Mesendoderm (in vitro differentiated cells): ENCODE measurements around the gene DHPS.
"Not testable (repeated sequence)": the region's sequence is repeated elsewhere in the genome, so short reads cannot be mapped to it uniquely, and the experiment has no call there.

ENCODE experiments used
- DNase-seq: peaks from one replicate; pipeline ENCODE4 v3.0.0; 2013
- H2AK5ac ChIP-seq: 2 replicates; pipeline ENCODE4 v1.6.1; 2013; ENCODE audit warnings: low read length, inconsistent platforms
- H2BK120ac ChIP-seq: 2 replicates; pipeline ENCODE4 v1.6.1; 2013; ENCODE audit warnings: low read depth, mild to moderate bottlenecking, low read length, moderate library complexity, mixed read lengths
- H2BK15ac ChIP-seq: replicated peaks from 2 replicates; pipeline ENCODE4 v1.6.1; 2013; ENCODE audit warnings: low read depth, mild to moderate bottlenecking, moderate library complexity
- H2BK5ac ChIP-seq: 2 replicates; pipeline ENCODE4 v1.6.1; 2013; ENCODE audit warnings: low read length, inconsistent platforms
- H3K18ac ChIP-seq: 2 replicates; pipeline ENCODE4 v1.6.1; 2013; ENCODE audit warnings: mild to moderate bottlenecking, low read length, mixed read lengths
- H3K23ac ChIP-seq: one replicate; pipeline ENCODE4 v1.6.1; 2013; ENCODE audit warnings: low read length
- H3K27ac ChIP-seq: 2 replicates; pipeline ENCODE4 v1.5.1; 2013; ENCODE audit warnings: low read depth, mild to moderate bottlenecking, inconsistent platforms, low read length, moderate library complexity
- H3K27me3 ChIP-seq: 2 replicates; pipeline ENCODE4 v1.6.1; 2013; ENCODE audit warnings: low read length, control low read depth, mild to moderate bottlenecking, inconsistent platforms; ENCODE audit not compliant: insufficient read depth, poor library complexity
- H3K36me3 ChIP-seq: 2 replicates; pipeline ENCODE4 v1.6.1; 2013; ENCODE audit warnings: low read length, inconsistent platforms; ENCODE audit not compliant: control insufficient read depth, insufficient read depth
- H3K4ac ChIP-seq: one replicate; pipeline ENCODE4 v1.6.1; 2013; ENCODE audit warnings: low read depth, mild to moderate bottlenecking, low read length, moderate library complexity
- H3K4me1 ChIP-seq: 2 replicates; pipeline ENCODE4 v1.6.1; 2013; ENCODE audit warnings: low read depth, low read length, inconsistent platforms; ENCODE audit not compliant: control insufficient read depth
- H3K4me2 ChIP-seq: 2 replicates; pipeline ENCODE4 v1.6.1; 2013; ENCODE audit warnings: low read length
- H3K4me3 ChIP-seq: 2 replicates; pipeline ENCODE4 v1.5.1; 2013; ENCODE audit warnings: mild to moderate bottlenecking, low read length
- H3K56ac ChIP-seq: one replicate; pipeline ENCODE4 v1.6.1; 2013; ENCODE audit warnings: low read length
- H3K79me1 ChIP-seq: 2 replicates; pipeline ENCODE4 v1.6.1; 2013; ENCODE audit warnings: low read length, inconsistent platforms
- H3K79me2 ChIP-seq: 2 replicates; pipeline ENCODE4 v1.6.1; 2013; ENCODE audit warnings: mild to moderate bottlenecking, low read length; ENCODE audit not compliant: control insufficient read depth, insufficient read depth
- H3K9ac ChIP-seq: 2 replicates; pipeline ENCODE4 v1.6.1; 2013; ENCODE audit warnings: low read length, inconsistent platforms
- H4K5ac ChIP-seq: one replicate; pipeline ENCODE4 v1.6.1; 2013; ENCODE audit warnings: low read length
- H4K8ac ChIP-seq: one replicate; pipeline ENCODE4 v1.6.1; 2013; ENCODE audit warnings: low read depth, mild to moderate bottlenecking, control low read depth, low read length, moderate library complexity
- WGBS: extraction: QIAGEN DNeasy Blood & Tissue Kit; methylation state at CpG from one replicate; pipeline ENCODE4 v1.1.7; 2013; ENCODE audit warnings: low lambda C conversion rate, missing lambda C conversion rate; ENCODE audit not compliant: insufficient coverage; ENCODE audit errors: extremely low coverage; 5-methylcytosine and 5-hydroxymethylcytosine counted together

DHPS gene

DNA sequence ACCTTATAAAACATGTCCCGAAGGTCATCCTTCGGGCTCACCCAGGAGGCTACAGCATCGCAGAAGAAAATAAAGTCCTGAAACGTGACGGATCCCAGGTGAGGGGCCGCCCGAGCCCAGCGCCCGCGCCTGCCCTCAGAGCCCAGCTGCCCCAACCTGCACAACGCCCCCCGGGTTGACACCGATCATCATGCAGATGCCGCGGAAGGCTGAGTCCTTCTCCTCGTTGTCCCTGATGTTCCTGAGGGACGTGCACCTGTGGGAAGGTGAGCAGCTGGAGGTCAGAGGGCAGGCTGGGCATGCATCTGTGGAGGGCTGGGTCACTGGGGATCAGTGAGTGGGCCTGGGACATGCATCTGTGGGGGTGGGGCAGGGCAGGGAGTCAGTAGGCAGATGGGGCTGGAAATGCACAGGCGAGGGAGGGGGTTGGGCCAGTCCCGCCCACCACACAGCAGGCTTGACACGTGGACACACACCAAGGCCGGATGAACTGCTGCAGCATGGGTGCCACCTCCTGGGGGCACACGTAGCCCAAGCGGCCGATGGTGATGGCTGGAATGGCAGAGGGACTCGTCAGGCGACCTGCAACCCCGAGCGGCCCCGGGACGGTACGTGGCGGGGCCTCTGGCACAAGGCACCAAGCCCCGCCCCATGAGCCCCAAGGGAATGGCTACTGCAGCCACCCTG is 20.1 kb upstream of the DHPS start:
- H4K5ac ChIP-seq = no peak overlapping the region
- no peak overlapping the region for H3K4me2 ChIP-seq
- no peak overlapping the region for H3K18ac ChIP-seq
- no peak overlapping the region for H4K8ac ChIP-seq
- no peaks in the 10 kb centered on the region for H3K4me1 ChIP-seq
- no CpG with 5 or more reads among the region's 33 CpGs for WGBS
- H3K23ac ChIP-seq = no peak overlapping the region
- no peak overlapping the region for H3K9ac ChIP-seq
- no peak overlapping the region for H3K4me3 ChIP-seq
- H3K79me1 ChIP-seq = peaks cover 4% of the 10 kb centered on the region
- no peak overlapping the region for H2BK120ac ChIP-seq
- peaks cover 26% of the 10 kb centered on the region for H3K36me3 ChIP-seq
- no peak overlapping the region for H2BK5ac ChIP-seq
- no peak overlapping the region for H2AK5ac ChIP-seq
- DNase-seq = no peak
- no peak overlapping the region for H3K27ac ChIP-seq
- H3K56ac ChIP-seq = no peak overlapping the region
- H2BK15ac ChIP-seq = no peak overlapping the region
- H3K4ac ChIP-seq = no peak overlapping the region
- no peaks in the 10 kb centered on the region for H3K79me2 ChIP-seq
- H3K27me3 ChIP-seq = no peaks in the 10 kb centered on the region

DNA sequence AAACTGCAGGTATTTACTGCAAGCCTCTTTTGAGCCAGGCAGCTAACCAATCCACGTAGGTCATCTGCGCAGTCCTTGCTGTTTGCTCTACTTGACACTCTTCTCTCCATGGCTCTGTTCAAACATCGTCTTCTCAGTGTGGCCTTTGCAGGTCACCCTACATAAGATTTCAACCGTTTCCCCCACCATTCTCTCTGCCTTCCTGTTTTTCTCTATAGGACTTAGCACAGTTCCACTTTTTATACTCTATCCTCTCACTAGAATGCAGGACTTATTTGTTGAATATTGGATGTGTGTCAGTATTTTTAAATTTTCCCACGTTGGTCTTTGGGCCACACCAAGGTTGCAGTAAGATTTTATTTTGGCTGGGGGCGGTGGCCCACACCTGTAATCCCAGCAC is 16.5 kb upstream of the DHPS start:
- Histone ChIP-seq H3K4me3 (no peak overlapping the region), H3K27me3 (no peaks in the 10 kb centered on the region), H3K27ac (no peak overlapping the region), H2BK120ac (no peak overlapping the region), H3K36me3 (peaks cover 12% of the 10 kb centered on the region), H4K5ac (no peak overlapping the region), H3K4me1 (no peaks in the 10 kb centered on the region), H2BK15ac (no peak overlapping the region), H2AK5ac (no peak overlapping the region), H3K18ac (no peak overlapping the region), H3K56ac (no peak overlapping the region), H3K23ac (no peak overlapping the region), H3K79me2 (no peaks in the 10 kb centered on the region), H3K9ac (no peak overlapping the region), H3K4ac (no peak overlapping the region), H3K79me1 (peaks cover 4% of the 10 kb centered on the region), H2BK5ac (no peak overlapping the region), H3K4me2 (no peak overlapping the region), H4K8ac (no peak overlapping the region)
- DNase-seq = no peak
- WGBS = no CpG with 5 or more reads among the region's 6 CpGs

DNA sequence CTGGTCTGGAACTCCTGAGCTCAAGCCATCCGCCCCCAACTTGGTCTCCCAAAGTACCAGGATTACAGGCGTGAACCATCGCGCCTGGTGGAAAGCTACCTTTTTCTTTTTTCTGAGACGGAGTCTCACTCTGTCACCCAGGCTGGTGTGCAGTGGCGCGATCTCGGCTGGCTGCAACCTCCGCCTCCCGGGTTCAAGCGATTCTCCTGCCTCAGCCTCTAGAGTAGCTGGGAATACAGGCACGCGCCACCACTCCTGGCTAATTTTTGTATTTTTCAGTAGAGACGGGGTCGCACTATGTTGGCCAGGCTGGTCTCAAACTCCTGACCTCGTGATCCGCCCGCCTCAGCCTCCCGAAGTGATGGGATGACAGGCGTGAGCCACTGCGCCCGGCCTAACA is 15.7 kb upstream of the DHPS start:
- not testable (repeated sequence) for H2BK5ac ChIP-seq, H3K4ac ChIP-seq, H4K8ac ChIP-seq, DNase-seq, H3K18ac ChIP-seq, H3K4me3 ChIP-seq, H3K27me3 ChIP-seq, H4K5ac ChIP-seq, H3K9ac ChIP-seq, H2AK5ac ChIP-seq, H3K27ac ChIP-seq, H3K36me3 ChIP-seq, H3K4me2 ChIP-seq, H3K4me1 ChIP-seq, H3K23ac ChIP-seq, H2BK15ac ChIP-seq, H3K79me2 ChIP-seq, H3K56ac ChIP-seq, H3K79me1 ChIP-seq, H2BK120ac ChIP-seq
- WGBS = no CpG with 5 or more reads among the region's 22 CpGs

DNA sequence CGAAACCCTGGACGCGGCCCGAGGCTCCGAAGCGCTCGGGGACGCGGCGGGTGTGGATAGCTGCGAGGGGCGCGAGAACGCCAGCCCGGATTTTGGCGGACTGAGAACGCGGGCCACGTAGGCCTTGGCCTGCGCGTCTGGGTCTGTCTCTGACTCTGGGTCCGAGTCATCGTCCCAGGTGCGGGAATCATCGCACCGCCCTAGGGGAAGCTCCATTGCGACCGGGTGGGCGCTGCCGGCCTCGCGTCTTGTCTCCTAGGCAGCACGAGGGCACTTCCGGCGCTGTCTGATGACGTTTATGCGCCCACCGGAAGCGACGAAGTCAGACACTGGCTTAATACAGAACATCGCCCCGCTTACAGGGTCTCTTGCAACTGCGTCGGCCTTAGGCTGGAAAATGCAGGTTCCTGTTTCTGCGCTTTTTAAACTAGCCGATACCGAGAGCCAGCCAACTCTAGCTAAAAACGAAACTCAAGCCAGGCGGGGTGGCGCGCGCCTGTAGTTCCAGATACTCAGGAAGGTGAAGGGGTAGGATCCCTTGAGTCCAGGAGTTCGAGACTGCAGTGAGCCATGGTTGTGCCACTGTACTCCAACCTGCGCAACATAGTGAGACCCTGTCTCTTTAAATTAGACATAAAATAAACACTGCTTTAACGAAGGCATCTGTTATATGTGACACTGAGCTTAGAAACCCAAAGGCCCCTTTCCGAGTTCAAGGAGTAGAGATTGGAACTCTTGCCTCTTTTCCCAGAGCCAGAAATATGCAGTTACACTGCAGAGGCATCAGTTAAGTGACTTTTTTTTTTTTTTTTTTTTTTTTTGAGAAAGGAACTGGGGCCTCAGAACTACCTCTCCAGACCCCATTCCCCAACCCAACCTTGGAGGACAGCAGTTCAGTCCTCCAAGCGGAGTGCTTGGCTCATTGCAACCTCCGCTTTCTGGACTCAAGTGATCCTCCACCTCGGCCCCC is 15.0 kb upstream of the DHPS start, which contains the start of gene FBXW9:
Gene FBXW9, minus strand, starts transcription at position 266 of the 970 bp plus-strand sequence. Its CDS starts 50 bp downstream, at position 216.
- Histone ChIP-seq H4K8ac (no peak within 1 kb of the TSS), H3K4me3 (peak within 1 kb of the TSS; percentile 84), H4K5ac (no peak within 1 kb of the TSS), H2AK5ac (no peak within 1 kb of the TSS), H3K23ac (peak within 1 kb of the TSS; percentile 89), H3K79me2 (no peaks in the 10 kb centered on the region), H3K4me2 (peak within 1 kb of the TSS; percentile 85), H2BK120ac (no peak within 1 kb of the TSS), H2BK15ac (no peak within 1 kb of the TSS), H3K4ac (no peak within 1 kb of the TSS), H3K18ac (no peak within 1 kb of the TSS), H3K56ac (peak within 1 kb of the TSS; percentile 88), H2BK5ac (no peak within 1 kb of the TSS), H3K79me1 (no peaks in the 10 kb centered on the region), H3K27ac (peak within 1 kb of the TSS; percentile 56), H3K9ac (peak within 1 kb of the TSS; percentile 87), H3K4me1 (no peaks in the 10 kb centered on the region), H3K36me3 (peaks cover 7% of the 10 kb centered on the region), H3K27me3 (no peaks in the 10 kb centered on the region)
- peak; percentile 98 for DNase-seq
- no CpG with 5 or more reads among the region's 59 CpGs for WGBS

DNA sequence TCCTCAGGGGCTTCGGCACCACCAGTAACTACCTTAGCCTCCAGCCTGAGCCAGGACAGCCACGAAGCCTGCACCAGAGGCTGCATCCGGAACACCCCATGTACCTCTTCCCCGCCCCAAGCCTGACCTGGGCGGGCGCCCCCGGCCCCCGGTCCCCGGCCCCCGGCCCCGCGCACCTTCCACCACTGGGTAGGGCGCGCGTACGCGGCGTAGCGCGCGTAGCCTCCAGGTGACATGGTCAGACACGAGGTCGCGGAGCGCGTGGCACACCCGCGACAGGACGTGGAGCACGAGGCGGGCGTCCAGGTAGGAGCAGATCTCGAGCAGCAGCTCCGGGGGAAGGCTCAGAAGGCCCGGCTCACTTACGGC is 14.3 kb upstream of the DHPS start:
- no peak overlapping the region for H3K4ac ChIP-seq
- H4K8ac ChIP-seq = no peak overlapping the region
- H3K79me1 ChIP-seq = no peaks in the 10 kb centered on the region
- H3K18ac ChIP-seq = no peak overlapping the region
- no peak overlapping the region for H2BK15ac ChIP-seq
- peak overlapping the region; percentile 89 for H3K23ac ChIP-seq
- H3K56ac ChIP-seq = peak overlapping the region; percentile 88
- peak overlapping the region; percentile 84 for H3K4me3 ChIP-seq
- no peak overlapping the region for H2BK5ac ChIP-seq
- H4K5ac ChIP-seq = no peak overlapping the region
- WGBS = no CpG with 5 or more reads among the region's 36 CpGs
- no peaks in the 10 kb centered on the region for H3K27me3 ChIP-seq
- H3K4me1 ChIP-seq = no peaks in the 10 kb centered on the region
- no peak overlapping the region for H2AK5ac ChIP-seq
- no peak for DNase-seq
- peak overlapping the region; percentile 80 for H3K9ac ChIP-seq
- H3K4me2 ChIP-seq = peak overlapping the region; percentile 85
- H3K27ac ChIP-seq = no peak overlapping the region
- no peaks in the 10 kb centered on the region for H3K79me2 ChIP-seq
- peaks cover under 1% of the 10 kb centered on the region for H3K36me3 ChIP-seq
- H2BK120ac ChIP-seq = no peak overlapping the region
